HepG2 (cell line): Measurements from ENCODE around the gene RPL4. TPM values are rescaled to one million over a fixed set of nuclear protein-coding genes. Genes with fewer than 3 reads are reported as not detected.

Experiments
- ATF1 ChIP-seq: IDR thresholded peaks from 2 replicates; pipeline ENCODE4 v1.6.1; 2016; ENCODE audit warnings: mild to moderate bottlenecking, control low read depth
- ELF1 ChIP-seq: sonication (generic); formaldehyde crosslinking; IDR thresholded peaks from 2 replicates; pipeline ENCODE4 v1.4.0; 2020; ENCODE audit warnings: missing genetic modification reagents
- HNF4G ChIP-seq, 2 experiments: sonication (generic) in 1 of 2; formaldehyde crosslinking in 1 of 2; IDR thresholded peaks; 2 replicates each; pipeline versions ENCODE4 v1.4.0 to v1.6.1; 2011 to 2020; ENCODE audit warnings: borderline replicate concordance in 2 of 2, low read depth in 2 of 2, mild to moderate bottlenecking in 2 of 2, low read length in 1 of 2, missing genetic modification reagents in 1 of 2, moderate library complexity in 1 of 2
- HNRNPL ChIP-seq: fragments of 200-400 bp; formaldehyde crosslinking; IDR thresholded peaks from 2 replicates; pipeline ENCODE4 v1.6.1; 2017; ENCODE audit warnings: mild to moderate bottlenecking, low read depth, low read length
- HOXD1 ChIP-seq: sonication (generic); formaldehyde crosslinking; IDR thresholded peaks from 2 replicates; pipeline ENCODE4 v1.5.0; 2020; ENCODE audit warnings: missing genetic modification reagents
- PCBP2 ChIP-seq: fragments of 200-400 bp; formaldehyde crosslinking; optimal IDR thresholded peaks from 2 replicates; pipeline ENCODE3; 2018; ENCODE audit warnings: low read length, low read depth; ENCODE audit not compliant: poor library complexity, severe bottlenecking
- RBM39 ChIP-seq: fragments of 200-400 bp; formaldehyde crosslinking; IDR thresholded peaks from one replicate; pipeline ENCODE4 v1.6.1; 2018; ENCODE audit warnings: antibody characterized with exemption, mild to moderate bottlenecking, low read depth, low read length; ENCODE audit not compliant: poor library complexity, severe bottlenecking
- RXRA ChIP-seq: sonication (generic); formaldehyde crosslinking; IDR thresholded peaks from 2 replicates; pipeline ENCODE4 v1.5.1; 2020; ENCODE audit warnings: missing genetic modification reagents
- RXRB ChIP-seq: IDR thresholded peaks from 2 replicates; pipeline ENCODE4 v1.6.1; 2016; ENCODE audit warnings: borderline replicate concordance, missing genetic modification reagents, missing compliant biosample characterization
- SALL2 ChIP-seq: sonication (generic); formaldehyde crosslinking; IDR thresholded peaks from 2 replicates; pipeline ENCODE4 v1.8.1; 2023; ENCODE audit warnings: mild to moderate bottlenecking, missing genetic modification reagents, inconsistent platforms
- SSRP1 ChIP-seq: IDR thresholded peaks from 2 replicates; pipeline ENCODE4 v1.6.1; 2016; ENCODE audit warnings: control low read depth
- SUZ12 ChIP-seq: fragments of 150-350 bp; IDR thresholded peaks from 2 replicates; pipeline ENCODE4 v1.6.1; 2014; ENCODE audit warnings: low read depth, low read length
- TBX2 ChIP-seq: sonication (generic); formaldehyde crosslinking; IDR thresholded peaks from 2 replicates; pipeline ENCODE4 v1.5.0; 2020; ENCODE audit warnings: missing genetic modification reagents, mild to moderate bottlenecking, borderline replicate concordance
- TEAD3 ChIP-seq: optimal IDR thresholded peaks from 2 replicates; pipeline ENCODE3; 2016; ENCODE audit warnings: borderline replicate concordance
- U2AF1 ChIP-seq: fragments of 200-400 bp; formaldehyde crosslinking; optimal IDR thresholded peaks from 2 replicates; pipeline ENCODE3; 2017; ENCODE audit warnings: mild to moderate bottlenecking, low read depth, low read length
- ZC3H13 ChIP-seq: sonication (generic); formaldehyde crosslinking; IDR thresholded peaks from 2 replicates; pipeline ENCODE4 v1.8.1; 2023; ENCODE audit warnings: mild to moderate bottlenecking, missing genetic modification reagents, moderate library complexity
- ZFP62 ChIP-seq: sonication (generic); formaldehyde crosslinking; IDR thresholded peaks from 2 replicates; pipeline ENCODE4 v1.4.0; 2020; ENCODE audit warnings: missing genetic modification reagents
- ZNF333 ChIP-seq: sonication (generic); formaldehyde crosslinking; IDR thresholded peaks from 2 replicates; pipeline ENCODE4 v1.4.0; 2020; ENCODE audit warnings: mild to moderate bottlenecking, missing genetic modification reagents, borderline replicate concordance
- ZNF468 ChIP-seq: sonication (generic); formaldehyde crosslinking; IDR thresholded peaks from 2 replicates; pipeline ENCODE4 v1.8.0; 2022; ENCODE audit warnings: mild to moderate bottlenecking, moderate library complexity, missing genetic modification reagents
- ZNF552 ChIP-seq: sonication (generic); formaldehyde crosslinking; IDR thresholded peaks from 2 replicates; pipeline ENCODE4 v1.9.0; 2022; ENCODE audit warnings: missing genetic modification reagents, mild to moderate bottlenecking, borderline replicate concordance
- ZNF589 ChIP-seq: sonication (generic); formaldehyde crosslinking; conservative IDR thresholded peaks from 2 replicates; pipeline ENCODE4 v1.8.0; 2022; ENCODE audit warnings: mild to moderate bottlenecking, moderate library complexity, missing genetic modification reagents
- ZNF878 ChIP-seq: sonication (generic); formaldehyde crosslinking; IDR thresholded peaks from 2 replicates; pipeline ENCODE4 v1.8.1; 2023; ENCODE audit warnings: mild to moderate bottlenecking, missing genetic modification reagents, moderate library complexity
- polyA plus RNA-seq, 8 experiments: library from polyadenylated mRNA; depleted of rRNA in 3 of 8; stranded (reverse) in 7 of 8; unstranded in 1 of 8; fragments of >200 nt; fragmentation: Illumina TruSeq in 4 of 8; extraction: Trizol in 4 of 8; gene quantifications; 2 replicates each; pipeline versions ENCODE4 v1.2.1 to v1.2.3, GENCODE V29; 2011 to 2016; ENCODE audit warnings: low read depth in 4 of 8, missing spikeins in 1 of 8, mixed read lengths in 1 of 8; ENCODE audit not compliant: insufficient read depth in 1 of 8
- total RNA-seq, 5 experiments: library from RNA; depleted of rRNA; stranded (reverse); fragments of >200 nt; fragmentation: Illumina TruSeq; extraction: Trizol; gene quantifications; 2 replicates each; pipeline ENCODE4 v1.2.3, GENCODE V29; 2016; ENCODE audit warnings: low read depth in 1 of 5
- TF ChIP-seq, protein P1 (sequence below): sonication (generic); formaldehyde crosslinking; IDR thresholded peaks from 2 replicates; pipeline ENCODE4 v1.4.0; 2020; ENCODE audit warnings: missing genetic modification reagents
- TF ChIP-seq, protein P2 (sequence below): sonication (generic); formaldehyde crosslinking; IDR thresholded peaks from 2 replicates; pipeline ENCODE4 v1.8.1; 2022; ENCODE audit warnings: low read depth, mild to moderate bottlenecking, missing genetic modification reagents
- TF ChIP-seq, protein P3 (sequence below): sonication (generic); formaldehyde crosslinking; IDR thresholded peaks from 2 replicates; pipeline ENCODE4 v1.5.0; 2020; ENCODE audit warnings: missing genetic modification reagents

The RPL4 gene
- total and polyA plus RNA-seq, 2 of the 13 experiments (the other 11 are each of a cell fraction or from before 2014, with no cell fraction given), result 3,630 to 3,960 TPM

DNA sequence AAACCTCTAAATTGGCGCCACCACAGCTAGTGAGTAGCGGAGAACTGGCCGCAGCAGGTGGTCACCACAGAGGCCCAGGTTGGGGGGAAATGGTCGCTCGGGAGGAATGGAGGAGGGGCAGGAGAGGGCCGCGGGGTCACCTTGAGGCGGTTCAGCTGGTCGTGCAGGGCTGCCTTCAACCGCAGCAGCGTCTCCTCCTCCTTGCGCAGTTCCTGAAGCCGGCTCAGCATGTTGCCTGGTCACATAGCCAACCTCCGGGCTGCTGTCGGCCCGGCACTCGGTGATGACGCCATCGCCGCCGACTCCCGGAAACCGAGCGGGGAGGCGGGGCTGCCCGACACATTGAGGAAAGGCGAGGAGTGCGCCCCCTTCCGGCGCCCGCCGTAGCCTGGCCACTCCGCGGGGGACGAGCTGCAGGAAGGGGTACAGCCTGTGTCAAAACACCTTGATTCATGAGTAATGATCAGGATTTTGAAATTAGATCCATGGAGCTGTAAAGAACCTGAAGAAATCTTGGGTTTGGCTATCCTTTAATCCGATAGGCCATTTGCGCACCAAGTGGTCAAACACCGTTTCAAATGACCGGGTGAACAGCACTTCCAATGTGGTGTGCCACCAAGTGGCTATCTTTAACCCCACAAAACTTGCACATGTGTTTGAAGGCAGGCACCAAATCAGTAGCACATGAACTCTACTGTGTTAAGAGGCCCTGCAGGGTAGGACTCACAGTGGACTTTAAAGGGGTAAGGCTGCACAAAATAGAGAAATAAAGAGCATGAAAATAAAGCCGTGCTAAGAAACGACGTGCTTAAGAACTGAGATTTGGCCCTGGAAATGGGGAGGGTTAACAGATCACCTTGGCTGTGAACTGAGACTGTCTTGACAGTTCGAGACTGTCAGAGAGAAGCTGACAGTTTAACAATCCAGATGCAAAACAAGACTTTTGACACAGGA is 6.9 kb downstream of the RPL4 start, which contains the start of gene SNAPC5 (continued):
- TF ChIP-seq ZFP62 (CRISPR knock-in tag), result no peak
- TF ChIP-seq U2AF1, result peak; percentile 38
- no peak; the same call in none of the 2 replicates for TF ChIP-seq ZNF552 (CRISPR knock-in tag)
- TF ChIP-seq PCBP2, result no peak
- TF ChIP-seq ZNF589, result 0 out of 2 replicates have a peak, but pooled peaks have one; percentile 76
- TF ChIP-seq SALL2 (CRISPR knock-in tag), result peak; percentile 72
- TF ChIP-seq, protein P1, sequence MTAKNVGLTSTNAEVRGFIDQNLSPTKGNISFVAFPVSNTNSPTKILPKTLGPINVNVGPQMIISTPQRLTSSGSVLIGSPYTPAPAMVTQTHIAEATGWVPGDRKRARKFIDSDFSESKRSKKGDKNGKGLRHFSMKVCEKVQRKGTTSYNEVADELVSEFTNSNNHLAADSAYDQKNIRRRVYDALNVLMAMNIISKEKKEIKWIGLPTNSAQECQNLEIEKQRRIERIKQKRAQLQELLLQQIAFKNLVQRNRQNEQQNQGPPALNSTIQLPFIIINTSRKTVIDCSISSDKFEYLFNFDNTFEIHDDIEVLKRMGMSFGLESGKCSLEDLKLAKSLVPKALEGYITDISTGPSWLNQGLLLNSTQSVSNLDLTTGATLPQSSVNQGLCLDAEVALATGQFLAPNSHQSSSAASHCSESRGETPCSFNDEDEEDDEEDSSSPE (CRISPR knock-in tag), result 0 out of 2 replicates have a peak, but pooled peaks have one; percentile 20
- no peak; the same call in 1 of the 2 replicates for TF ChIP-seq HOXD1 (CRISPR knock-in tag)
- peak; percentile 87 for TF ChIP-seq TBX2 (CRISPR knock-in tag)
- TF ChIP-seq ZC3H13 (CRISPR knock-in tag), result peak; percentile 98
- peak; percentile 97 for TF ChIP-seq ATF1 (CRISPR knock-in tag)
- peak; percentile 27; the same call in 1 of the 2 replicates for TF ChIP-seq ZNF333 (CRISPR knock-in tag)
- peak; percentile 81 for TF ChIP-seq RBM39
- TF ChIP-seq ZNF468, result no peak
- 0 out of 2 replicates have a peak, but pooled peaks have one; percentile 65 for TF ChIP-seq HNRNPL
- TF ChIP-seq, protein P2, sequence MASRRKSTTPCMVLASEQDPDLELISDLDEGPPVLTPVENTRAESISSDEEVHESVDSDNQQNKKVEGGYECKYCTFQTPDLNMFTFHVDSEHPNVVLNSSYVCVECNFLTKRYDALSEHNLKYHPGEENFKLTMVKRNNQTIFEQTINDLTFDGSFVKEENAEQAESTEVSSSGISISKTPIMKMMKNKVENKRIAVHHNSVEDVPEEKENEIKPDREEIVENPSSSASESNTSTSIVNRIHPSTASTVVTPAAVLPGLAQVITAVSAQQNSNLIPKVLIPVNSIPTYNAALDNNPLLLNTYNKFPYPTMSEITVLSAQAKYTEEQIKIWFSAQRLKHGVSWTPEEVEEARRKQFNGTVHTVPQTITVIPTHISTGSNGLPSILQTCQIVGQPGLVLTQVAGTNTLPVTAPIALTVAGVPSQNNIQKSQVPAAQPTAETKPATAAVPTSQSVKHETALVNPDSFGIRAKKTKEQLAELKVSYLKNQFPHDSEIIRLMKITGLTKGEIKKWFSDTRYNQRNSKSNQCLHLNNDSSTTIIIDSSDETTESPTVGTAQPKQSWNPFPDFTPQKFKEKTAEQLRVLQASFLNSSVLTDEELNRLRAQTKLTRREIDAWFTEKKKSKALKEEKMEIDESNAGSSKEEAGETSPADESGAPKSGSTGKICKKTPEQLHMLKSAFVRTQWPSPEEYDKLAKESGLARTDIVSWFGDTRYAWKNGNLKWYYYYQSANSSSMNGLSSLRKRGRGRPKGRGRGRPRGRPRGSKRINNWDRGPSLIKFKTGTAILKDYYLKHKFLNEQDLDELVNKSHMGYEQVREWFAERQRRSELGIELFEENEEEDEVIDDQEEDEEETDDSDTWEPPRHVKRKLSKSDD, result peak; percentile 81
- TF ChIP-seq TEAD3, result peak; percentile 63
- TF ChIP-seq, protein P3, sequence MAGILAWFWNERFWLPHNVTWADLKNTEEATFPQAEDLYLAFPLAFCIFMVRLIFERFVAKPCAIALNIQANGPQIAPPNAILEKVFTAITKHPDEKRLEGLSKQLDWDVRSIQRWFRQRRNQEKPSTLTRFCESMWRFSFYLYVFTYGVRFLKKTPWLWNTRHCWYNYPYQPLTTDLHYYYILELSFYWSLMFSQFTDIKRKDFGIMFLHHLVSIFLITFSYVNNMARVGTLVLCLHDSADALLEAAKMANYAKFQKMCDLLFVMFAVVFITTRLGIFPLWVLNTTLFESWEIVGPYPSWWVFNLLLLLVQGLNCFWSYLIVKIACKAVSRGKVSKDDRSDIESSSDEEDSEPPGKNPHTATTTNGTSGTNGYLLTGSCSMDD (CRISPR knock-in tag), result no peak
- TF ChIP-seq HNF4G (IDR thresholded peaks at IDR 0.05; ENCODE audit: borderline replicate concordance, low read depth, low read length), result no peak
- TF ChIP-seq HNF4G (CRISPR knock-in tag; IDR thresholded peaks at IDR 0.05; ENCODE audit: borderline replicate concordance, low read depth), result peak; percentile 61; the same call in 1 of the 2 replicates
- no peak for TF ChIP-seq SUZ12
- peak; percentile 51; the same call in 1 of the 2 replicates for TF ChIP-seq RXRB
- TF ChIP-seq SSRP1, result no peak
- peak; percentile 92; the same call in 1 of the 2 replicates for TF ChIP-seq ZNF878 (CRISPR knock-in tag)
- TF ChIP-seq ELF1 (CRISPR knock-in tag), result peak; percentile 97
- TF ChIP-seq RXRA (CRISPR knock-in tag), result no peak; the same call in 1 of the 2 replicates
